ENCODE measurements around the gene JPH4. TPM values are rescaled to one million over a fixed set of nuclear protein-coding genes. Genes with fewer than 3 reads are reported as not detected.

JPH4 gene
- total and polyA plus RNA-seq, 2 of the 8 experiments (the other 6 are each of a cell fraction or from before 2014, with no cell fraction given), result 23.9 to 46.7 TPM

GRCh38 chr14:23608454-23608853, 29.9 kb upstream of the JPH4 start (continued):
- TF ChIP-seq ATF2 (IDR thresholded peaks at IDR 0.05; ENCODE audit: low read length) (no peak), TAF7 (optimal IDR thresholded peaks at IDR 0.05; ENCODE audit: borderline replicate concordance, low read depth, low read length) (no peak), BACH1 (IDR thresholded peaks at IDR 0.05; ENCODE audit: low read length) (no peak), POU5F1 (IDR thresholded peaks at IDR 0.05; ENCODE audit: low read depth, low read length) (no peak), SP1 (IDR thresholded peaks at IDR 0.05; ENCODE audit: low read depth, low read length) (no peak), TAF1 (IDR thresholded peaks at IDR 0.05; ENCODE audit: low read depth, low read length) (no peak)

Data from H1 (cell line).